ENCODE data around the gene CFLAR. TPM values are rescaled to one million over a fixed set of nuclear protein-coding genes. Genes with fewer than 3 reads are reported as not detected.
"Not testable (repeated sequence)": the region's sequence is repeated elsewhere in the genome, so short reads cannot be mapped to it uniquely, and the experiment has no call there.

Gene CFLAR
- total RNA-seq, 1 donor from 2014 or later, result 35.1 TPM

DNA sequence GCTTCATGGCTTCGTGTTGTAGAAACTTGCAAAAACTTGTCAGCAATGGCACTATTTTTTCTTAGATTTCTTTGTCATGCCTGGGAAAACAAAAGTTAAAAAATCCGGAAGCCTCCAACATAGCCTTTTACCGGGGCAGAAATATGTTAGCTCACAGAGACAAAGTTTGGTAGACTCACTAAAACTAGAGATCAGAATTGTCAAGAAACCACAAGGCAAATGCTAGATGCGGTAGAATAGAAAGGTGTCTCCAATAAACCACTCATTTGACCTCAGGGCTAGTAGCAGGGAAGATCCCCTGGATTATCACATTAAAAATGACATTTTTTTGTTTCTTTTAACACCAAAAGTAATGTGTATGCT, 67.4 kb downstream of the CFLAR start:
- DNase-seq, result no peak

GRCh38 chr2:201183835-201184234, 67.9 kb downstream of the CFLAR start:
- not testable (repeated sequence) for DNase-seq

DNA sequence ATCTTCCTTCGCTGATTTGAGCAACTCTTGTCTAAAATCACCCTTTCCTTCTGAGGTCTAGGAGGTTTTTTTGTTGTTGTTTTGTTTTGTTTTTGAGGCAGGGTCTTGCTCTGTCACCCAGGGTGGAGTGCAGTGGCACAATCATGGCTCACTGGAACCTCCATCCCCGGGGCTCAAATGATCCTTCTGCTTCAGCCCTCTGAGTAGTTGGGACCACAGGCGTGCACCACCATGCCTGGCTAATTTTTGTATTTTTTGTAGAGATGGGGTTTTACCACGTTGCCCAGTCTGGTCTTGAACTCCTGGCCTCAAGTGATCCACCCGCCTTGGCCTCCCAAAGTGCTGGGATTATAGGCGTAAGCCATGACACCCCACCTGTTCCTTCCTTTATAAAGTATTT, 68.3 kb downstream of the CFLAR start:
- not testable (repeated sequence) for DNase-seq

GRCh38 chr2:201185863-201186262, 69.9 kb downstream of the CFLAR start:
- DNase-seq, result no peak

DNA sequence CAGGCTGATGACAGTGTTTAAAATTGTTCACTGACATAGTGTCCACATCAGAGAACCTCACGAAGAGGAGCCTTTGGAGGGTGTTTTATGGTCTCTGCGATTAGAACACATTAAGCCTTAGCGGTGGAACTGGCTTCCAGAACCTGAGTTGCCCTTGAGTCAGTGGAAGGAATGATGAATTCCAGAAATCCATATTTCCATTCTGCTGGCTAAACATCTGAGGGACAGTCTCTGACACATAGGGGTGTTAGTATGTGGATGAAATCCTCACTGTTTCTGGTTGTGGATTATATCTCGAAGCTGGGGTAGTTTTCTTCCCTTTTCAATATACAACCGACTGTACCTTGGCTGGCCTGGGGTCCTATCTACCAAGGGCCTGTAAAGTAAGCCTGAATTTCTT, 71.0 kb downstream of the CFLAR start:
- no peak for DNase-seq

DNA sequence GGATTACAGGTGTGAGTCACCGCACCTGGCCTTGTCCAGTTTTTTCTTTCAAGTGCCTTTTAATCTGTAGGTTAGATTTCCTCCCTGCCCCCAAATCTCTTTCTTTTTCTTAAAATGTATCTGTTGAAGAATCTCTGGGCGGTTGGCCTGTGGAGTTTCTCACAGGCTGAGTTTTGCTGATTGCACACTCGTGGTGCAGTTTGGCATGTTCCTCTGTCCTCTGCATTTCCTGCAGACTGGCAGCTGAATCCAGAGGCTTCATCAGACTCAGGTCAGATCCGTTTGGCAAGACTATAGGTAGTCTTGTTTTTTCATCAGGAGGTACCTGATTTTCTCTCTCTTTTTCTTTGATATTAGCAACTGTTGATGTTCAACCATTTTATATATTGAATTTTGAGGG, 72.5 kb downstream of the CFLAR start:
- DNase-seq, result no peak

- DNase-seq, result no peak
Measured at GRCh38 chr2:201191132-201191875, 75.3 kb downstream of the CFLAR start.

GRCh38 chr2:201194097-201194496, 78.1 kb downstream of the CFLAR start:
- DNase-seq, result no peak

- DNase-seq, result no peak
Measured at GRCh38 chr2:201195331-201195730, 79.4 kb downstream of the CFLAR start.

- no peak for DNase-seq
Measured at GRCh38 chr2:201196003-201196402, 80.0 kb downstream of the CFLAR start.

DNA sequence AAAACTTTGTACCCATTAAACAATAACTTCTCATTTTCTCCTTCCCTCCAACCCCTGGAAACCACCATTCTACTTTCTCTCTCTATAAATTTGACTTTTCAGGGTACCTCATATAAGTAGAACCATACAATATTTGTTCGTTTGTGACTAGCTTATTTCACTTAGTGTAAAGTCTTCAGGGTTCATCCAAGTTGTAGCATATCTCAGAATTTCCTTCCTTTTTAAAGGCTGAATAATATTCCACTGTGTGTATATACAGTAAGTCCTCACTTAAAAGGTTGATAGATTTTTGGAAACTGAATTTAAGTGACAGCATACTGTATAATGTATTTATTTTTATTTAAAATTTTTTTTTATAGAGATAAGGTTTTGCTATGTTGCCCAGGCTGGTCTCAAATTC, 80.8 kb downstream of the CFLAR start:
- no peak for DNase-seq

DNA sequence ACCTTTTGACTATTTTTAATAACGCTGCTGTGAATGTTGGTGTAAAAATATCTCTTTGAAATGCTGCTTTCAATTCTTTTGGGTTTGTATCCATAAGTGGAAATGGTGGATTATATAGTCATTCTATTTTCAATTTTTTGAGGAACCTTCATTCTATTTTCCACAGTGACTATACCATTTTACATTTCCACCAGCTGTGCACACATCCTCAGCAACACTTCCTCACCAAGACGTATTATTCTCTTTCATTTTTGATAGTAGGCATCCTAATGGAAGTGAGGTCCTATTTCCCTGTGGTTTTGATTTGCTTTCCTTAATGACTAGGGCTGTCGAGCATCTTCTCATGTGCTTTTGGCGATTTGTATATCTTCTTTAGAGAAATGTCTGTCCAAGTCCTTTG, 81.8 kb downstream of the CFLAR start:
- DNase-seq, result no peak

GRCh38 chr2:201199847-201200246, 83.9 kb downstream of the CFLAR start:
- DNase-seq, result no peak

DNA sequence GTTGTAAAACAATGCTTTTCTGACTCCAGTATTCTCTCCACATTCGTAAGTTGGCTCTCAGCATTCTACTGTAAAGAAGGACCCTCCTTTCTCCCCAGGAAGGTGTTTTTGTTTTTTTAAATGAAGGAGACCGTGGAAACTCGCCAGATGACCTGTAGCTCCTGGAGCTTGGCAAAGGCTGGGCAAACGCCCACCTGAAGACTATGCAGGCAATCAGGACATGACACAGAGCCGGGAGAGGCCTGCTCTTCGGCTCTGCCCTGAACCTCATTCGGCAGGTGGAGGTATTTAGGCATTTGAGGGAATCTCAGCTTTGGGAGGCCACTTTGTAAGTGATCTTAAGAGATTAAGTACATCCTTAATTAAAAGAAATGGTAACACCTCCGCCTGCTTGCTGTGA, 84.4 kb downstream of the CFLAR start:
- DNase-seq, result no peak

GRCh38 chr2:201201371-201201770, 85.4 kb downstream of the CFLAR start:
- no peak for DNase-seq

GRCh38 chr2:201203916-201204654, 88.1 kb downstream of the CFLAR start:
- DNase-seq, result no peak

DNA sequence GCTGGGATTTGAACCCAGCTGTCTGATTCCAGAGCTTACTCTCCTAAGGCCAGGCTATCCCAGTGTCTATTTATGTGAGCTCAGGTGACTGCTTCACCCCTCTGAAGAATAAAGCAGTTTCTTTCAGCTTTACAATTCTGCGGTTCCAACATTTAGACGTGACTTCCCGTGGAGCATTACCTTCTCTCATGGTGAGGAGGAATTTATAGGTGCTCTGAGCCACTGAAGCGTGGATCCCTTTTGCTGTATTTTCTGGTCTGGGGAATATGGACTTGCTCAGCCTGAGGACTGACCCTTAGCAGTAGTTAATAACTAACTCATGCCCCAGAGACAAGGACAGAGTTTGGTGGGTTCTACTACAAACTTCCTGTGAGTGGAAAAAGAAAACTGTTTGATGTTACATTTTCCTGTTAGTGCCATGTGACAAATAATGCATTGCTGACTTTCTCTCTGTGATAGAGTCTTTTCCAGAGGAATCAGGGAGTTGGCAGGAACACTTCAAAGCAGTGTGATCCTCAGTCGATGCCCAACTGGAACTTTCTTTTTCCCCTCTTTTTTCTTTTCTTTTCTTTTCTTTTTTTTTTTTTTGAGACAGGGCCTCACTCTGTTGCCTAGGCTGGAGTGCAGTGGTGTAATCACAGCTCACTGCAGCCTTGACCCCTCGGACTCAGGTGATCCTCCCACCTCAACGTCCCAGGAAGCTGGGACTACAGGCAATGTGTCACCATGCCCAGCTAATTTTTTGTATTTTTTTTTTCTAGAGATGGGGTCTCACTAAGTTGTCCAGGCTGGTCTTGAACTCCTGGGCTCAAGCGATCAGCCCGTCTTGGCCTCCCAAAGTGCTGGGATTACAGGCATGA, 88.9 kb downstream of the CFLAR start:
- no peak for DNase-seq

DNA sequence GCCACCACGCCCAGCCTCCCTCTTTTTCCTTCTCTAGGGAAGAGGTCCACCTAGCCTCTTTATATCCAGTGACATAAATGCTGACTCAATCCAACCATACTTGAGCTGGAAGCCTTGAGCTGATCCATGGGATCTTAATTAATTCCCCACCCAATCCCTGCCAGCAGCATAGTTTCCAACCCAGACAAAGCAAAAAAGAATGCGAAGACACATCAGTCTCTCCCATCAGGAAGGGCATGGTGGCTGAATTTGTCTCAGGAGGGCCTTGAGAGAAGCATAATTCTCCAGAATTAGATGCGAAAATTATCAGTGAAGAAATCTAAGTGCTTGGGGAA, 89.5 kb downstream of the CFLAR start:
- no peak for DNase-seq

- no peak for DNase-seq
Measured at GRCh38 chr2:201208563-201209252, 92.7 kb downstream of the CFLAR start.

DNA sequence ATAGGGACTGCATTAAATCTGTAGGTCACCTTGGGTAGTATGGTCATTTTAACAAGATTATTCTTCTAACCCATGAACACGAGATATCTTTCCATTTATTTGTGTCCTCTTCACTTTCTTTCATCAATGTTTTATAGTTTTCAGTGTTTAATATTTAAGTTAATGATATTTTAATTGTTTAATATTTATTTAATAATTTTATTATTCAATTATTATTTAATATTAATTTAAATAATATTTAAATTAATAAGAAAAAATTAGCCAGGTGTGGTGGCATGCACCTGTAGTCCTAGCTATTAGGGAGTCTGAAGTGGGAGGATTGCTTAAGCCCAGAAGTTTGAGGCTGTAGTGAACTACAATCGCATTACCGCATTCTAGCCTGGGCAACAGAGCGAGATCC, 100.0 kb downstream of the CFLAR start:
- no peak for DNase-seq

DNA sequence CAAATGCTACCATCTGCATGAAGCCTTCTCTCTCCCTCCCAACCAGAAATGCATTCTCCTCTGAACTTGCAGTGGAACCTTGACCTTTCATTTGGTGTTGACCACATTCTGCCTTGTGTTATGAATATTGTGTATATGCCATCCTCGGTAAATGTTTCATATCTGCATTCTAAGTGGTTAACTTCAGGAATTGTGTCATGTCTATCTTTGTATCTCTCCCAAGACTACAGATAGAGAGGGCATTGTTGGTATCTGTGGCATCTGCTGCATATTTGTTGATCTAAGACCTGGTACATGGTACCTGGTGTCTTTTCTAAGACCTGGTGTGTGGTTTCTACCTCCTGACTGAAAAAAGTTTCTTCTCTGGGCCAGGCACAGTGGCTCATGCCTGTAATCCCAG, 101.0 kb downstream of the CFLAR start:
- DNase-seq, result no peak

DNA sequence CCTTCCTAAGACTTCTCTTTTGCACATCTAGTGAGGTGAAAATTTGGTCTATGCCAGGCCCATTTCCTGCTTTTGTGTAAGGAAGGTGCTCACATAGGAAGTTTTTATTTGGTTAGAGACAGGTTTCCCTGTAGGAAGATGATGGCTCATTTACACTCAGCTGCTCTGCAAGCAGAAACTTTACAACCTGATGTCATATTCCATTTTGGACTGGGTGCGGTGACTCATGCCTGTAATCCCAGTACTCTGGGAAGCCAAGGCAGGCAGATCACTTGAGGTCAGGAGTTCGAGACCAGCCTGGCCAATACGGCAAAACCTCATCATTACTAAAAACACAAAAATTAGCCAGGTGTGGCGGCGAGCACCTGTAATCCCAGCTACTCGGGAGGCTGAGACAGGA, 102.8 kb downstream of the CFLAR start:
- DNase-seq, result no peak

All from occipital lobe (tissue), 2 donors.